Activated T-cell treated with anti-CD3 and anti-CD28 coated beads, Interleukin-2, amount 50 U/mL, for 24 hours (primary cell): ENCODE results near the gene ADGRG2.

ENCODE experiments used
- DNase-seq: peaks from one replicate; pipeline ENCODE4 v3.0.0-alpha.2; 2020
- H3K27ac Mint-ChIP-seq: 2 replicates; pipeline ENCODE4 v1.8.0; 2020; ENCODE audit warnings: mild to moderate bottlenecking, mixed read lengths
- H3K27me3 Mint-ChIP-seq: 2 replicates; pipeline ENCODE4 v1.8.0; 2020; ENCODE audit warnings: mixed read lengths
- H3K36me3 Mint-ChIP-seq: 2 replicates; pipeline ENCODE4 v1.8.0; 2020; ENCODE audit warnings: low read depth, mixed read lengths
- H3K4me1 Mint-ChIP-seq: 2 replicates; pipeline ENCODE4 v1.8.0; 2020; ENCODE audit warnings: low read depth, mixed read lengths
- H3K4me3 Mint-ChIP-seq: 2 replicates; pipeline ENCODE4 v1.8.0; 2020; ENCODE audit warnings: mild to moderate bottlenecking, moderate library complexity, mixed read lengths
- H3K9me3 Mint-ChIP-seq: 2 replicates; pipeline ENCODE4 v1.8.0; 2020; ENCODE audit warnings: mixed read lengths

The ADGRG2 gene

DNA sequence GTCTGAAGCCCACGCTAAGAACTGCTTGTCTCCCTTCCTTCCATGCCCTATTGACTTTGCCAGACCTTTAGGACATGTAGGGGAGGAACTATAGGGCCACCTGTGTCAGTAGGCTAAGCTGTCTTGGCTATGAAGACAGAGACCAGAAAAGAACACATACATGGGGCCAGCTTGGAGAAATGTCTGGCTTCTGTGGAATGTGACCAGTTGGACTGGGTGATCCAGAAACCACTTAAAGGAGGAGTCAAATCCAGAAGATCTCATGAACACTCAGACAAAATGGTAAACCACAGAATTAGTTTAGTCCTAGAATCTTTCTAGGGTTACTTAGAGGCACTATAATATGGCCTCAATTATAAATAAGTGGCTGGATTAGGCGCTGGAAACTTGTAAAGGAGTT is 180.4 kb downstream of the ADGRG2 start:
- H3K4me3 Mint-ChIP-seq, result no peak overlapping the region
- peaks cover 63% of the 10 kb centered on the region for H3K36me3 Mint-ChIP-seq
- no peaks in the 10 kb centered on the region for H3K4me1 Mint-ChIP-seq
- no peak for DNase-seq
- H3K9me3 Mint-ChIP-seq, result no peaks in the 10 kb centered on the region
- H3K27me3 Mint-ChIP-seq, result peaks cover 7% of the 10 kb centered on the region
- no peak overlapping the region for H3K27ac Mint-ChIP-seq
